Glutamatergic neuron (in vitro differentiated cells): ENCODE data around the gene ADCY1. TPM values are rescaled to one million over a fixed set of nuclear protein-coding genes. Genes with fewer than 3 reads are reported as not detected.

ENCODE experiments used
- DNase-seq: peaks from one replicate; pipeline ENCODE4 v3.0.0; 2022
- H3K27ac Mint-ChIP-seq: one replicate; pipeline ENCODE4 v1.8.0; 2020; ENCODE audit warnings: mild to moderate bottlenecking, mixed read lengths, inconsistent platforms; ENCODE audit not compliant: unreplicated experiment
- H3K27me3 Mint-ChIP-seq: one replicate; pipeline ENCODE4 v1.8.0; 2020; ENCODE audit warnings: mild to moderate bottlenecking, moderate library complexity, mixed read lengths, inconsistent platforms; ENCODE audit not compliant: unreplicated experiment
- H3K36me3 Mint-ChIP-seq: one replicate; pipeline ENCODE4 v1.8.0; 2020; ENCODE audit warnings: mild to moderate bottlenecking, mixed read lengths, inconsistent platforms; ENCODE audit not compliant: unreplicated experiment
- H3K4me1 Mint-ChIP-seq: one replicate; pipeline ENCODE4 v1.8.0; 2020; ENCODE audit warnings: mild to moderate bottlenecking, low read depth, mixed read lengths, inconsistent platforms; ENCODE audit not compliant: unreplicated experiment
- H3K4me3 Mint-ChIP-seq: one replicate; pipeline ENCODE4 v1.8.0; 2020; ENCODE audit warnings: mild to moderate bottlenecking, mixed read lengths, inconsistent platforms; ENCODE audit not compliant: unreplicated experiment
- H3K9me3 Mint-ChIP-seq: one replicate; pipeline ENCODE4 v1.8.0; 2020; ENCODE audit warnings: mild to moderate bottlenecking, moderate library complexity, mixed read lengths, inconsistent platforms; ENCODE audit not compliant: unreplicated experiment
- CTCF ChIP-seq: fragments of 200-600 bp; sonication (generic); IDR thresholded peaks from one replicate; pipeline ENCODE4 v1.5.0; 2021; ENCODE audit not compliant: partially characterized antibody, unreplicated experiment
- total RNA-seq: library from RNA; stranded (reverse); fragmentation: NEBNext Ultra II Directional; extraction: Animal tissue kit (Norgen Biotek cat#: 25700); gene quantifications from one replicate; pipeline ENCODE4 v1.2.1, GENCODE V29; 2021; ENCODE audit not compliant: unreplicated experiment

ADCY1 gene
- total RNA-seq, 1 donor from 2014 or later, result 51.9 TPM

GRCh38 chr7:45584261-45585210 is 10.4 kb downstream of the ADCY1 start:
- Mint-ChIP-seq H3K4me1 (peaks cover 49% of the 10 kb centered on the region), H3K9me3 (peaks cover 9% of the 10 kb centered on the region), H3K36me3 (no peaks in the 10 kb centered on the region), H3K4me3 (no peak overlapping the region), H3K27me3 (peaks cover 6% of the 10 kb centered on the region), H3K27ac (peak overlapping the region; percentile 62)
- DNase-seq, result no peak
- TF ChIP-seq CTCF, result no peak

GRCh38 chr7:45585628-45586027 is 11.5 kb downstream of the ADCY1 start:
- no peak for TF ChIP-seq CTCF
- peaks cover 9% of the 10 kb centered on the region for H3K9me3 Mint-ChIP-seq
- peak overlapping the region; percentile 70 for H3K27ac Mint-ChIP-seq
- H3K27me3 Mint-ChIP-seq, result peaks cover 6% of the 10 kb centered on the region
- H3K4me3 Mint-ChIP-seq, result peak overlapping the region; percentile 66
- H3K4me1 Mint-ChIP-seq, result peaks cover 48% of the 10 kb centered on the region
- no peaks in the 10 kb centered on the region for H3K36me3 Mint-ChIP-seq
- DNase-seq, result no peak

- TF ChIP-seq CTCF, result no peak
- H3K9me3 Mint-ChIP-seq, result peaks cover 10% of the 10 kb centered on the region
- peaks cover 6% of the 10 kb centered on the region for H3K27me3 Mint-ChIP-seq
- H3K4me1 Mint-ChIP-seq, result peaks cover 56% of the 10 kb centered on the region
- peak overlapping the region; percentile 57 for H3K4me3 Mint-ChIP-seq
- H3K27ac Mint-ChIP-seq, result peak overlapping the region; percentile 22
- DNase-seq, result peak; percentile 13
- H3K36me3 Mint-ChIP-seq, result no peaks in the 10 kb centered on the region
Observed at GRCh38 chr7:45586542-45587520, 12.7 kb downstream of the ADCY1 start.

GRCh38 chr7:45588466-45588865 is 14.3 kb downstream of the ADCY1 start:
- Mint-ChIP-seq H3K4me3 (peak overlapping the region; percentile 43), H3K4me1 (peaks cover 51% of the 10 kb centered on the region), H3K9me3 (peaks cover 13% of the 10 kb centered on the region), H3K36me3 (no peaks in the 10 kb centered on the region), H3K27ac (no peak overlapping the region), H3K27me3 (peaks cover 6% of the 10 kb centered on the region)
- TF ChIP-seq CTCF, result no peak
- peak; percentile 19 for DNase-seq
